Left lung (tissue), 10 donors: ENCODE measurements around the gene PCA3. TPM values are rescaled to one million over a fixed set of nuclear protein-coding genes. Genes with fewer than 3 reads are reported as not detected.

ENCODE experiments used
- ATAC-seq: fragments of 200-7000 bp; cut with Tn5 transposase; one replicate; pipeline ENCODE4 v1.9.1; 2020; ENCODE audit warnings: moderate library complexity
- DNase-seq, 4 donors: peaks; one replicate each; pipeline ENCODE4 v3.0.0-alpha.2; 2013 to 2020
- H3K27ac ChIP-seq, 2 donors: fragments of 200-600 bp; sonication (generic) in 1 of 2; one replicate each; pipeline versions ENCODE4 v1.5.0 to v1.8.0; 2020 to 2021
- H3K27me3 ChIP-seq, 2 donors: fragments of 200-600 bp; sonication (generic) in 1 of 2; one replicate each; pipeline versions ENCODE4 v1.5.0 to v1.8.0; 2020 to 2021
- H3K36me3 ChIP-seq, 2 donors: fragments of 200-600 bp; sonication (generic) in 1 of 2; one replicate each; pipeline versions ENCODE4 v1.5.0 to v1.8.0; 2020 to 2021
- H3K4me1 ChIP-seq, 2 donors: fragments of 200-600 bp; one replicate each; pipeline ENCODE4 v1.8.0; 2021
- H3K4me3 ChIP-seq, 2 donors: fragments of 200-600 bp; sonication (generic) in 1 of 2; one replicate each; pipeline versions ENCODE4 v1.5.0 to v1.8.0; 2020 to 2021; ENCODE audit warnings: mild to moderate bottlenecking in 1 of 2
- H3K9me3 ChIP-seq, 2 donors: fragments of 200-600 bp; sonication (generic) in 1 of 2; one replicate each; pipeline versions ENCODE4 v1.5.0 to v1.8.0; 2020 to 2021
- intact Hi-C, 2 donors: fragments of 100-400 bp; cut with DNase I; formaldehyde crosslinking; loops; one replicate each; pipeline versions ENCODE4 v1.11.2 to v1.14.2; 2022
- polyA plus RNA-seq, 6 donors: library from polyadenylated mRNA; unstranded; fragments of 120-200 nt; gene quantifications; one replicate each; pipeline ENCODE4 v1.2.1, GENCODE V29; 2013; ENCODE audit not compliant: insufficient read length in 6 of 6
- total RNA-seq, 2 donors: library from RNA; stranded (reverse); fragmentation: NEBNext Ultra II Directional; extraction: Animal tissue kit (Norgen Biotek cat#: 25700); gene quantifications; one replicate each; pipeline ENCODE4 v1.2.1, GENCODE V29; 2021
- TF ChIP-seq, protein P1 (sequence below), 2 donors: fragments of 200-600 bp; sonication (generic) in 1 of 2; IDR thresholded peaks; one replicate each; pipeline versions ENCODE4 v1.5.0 to v1.8.0; 2021; ENCODE audit warnings: antibody characterized with exemption in 2 of 2
- donor health status: DM: no; HTN: yes; CAD: no.
- donor health status: DM: no; HTN: no; CAD: no.

PCA3 gene
- total and polyA plus RNA-seq, 8 donors, result 0.16 to 0.46 (median 0.34) TPM; not detected in 1

DNA sequence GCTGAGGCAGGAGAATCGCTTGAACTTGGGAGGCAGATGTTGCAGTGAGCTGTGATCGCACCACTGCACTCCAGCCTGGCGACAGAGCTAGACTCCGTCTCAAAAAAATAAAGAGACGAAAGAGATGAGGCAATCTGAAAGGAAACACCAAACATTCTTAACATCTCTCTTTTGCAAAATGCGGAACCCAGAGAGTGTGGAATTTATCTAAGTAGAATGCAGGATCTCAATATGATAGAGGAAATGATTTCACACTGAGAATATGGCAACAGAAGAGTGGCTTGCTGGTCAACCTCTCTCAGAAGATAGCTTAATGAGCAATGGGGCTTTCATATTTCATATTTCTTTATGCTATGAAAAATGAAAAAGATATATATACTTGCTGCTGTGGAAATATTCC lies 33.4 kb upstream of the PCA3 start:
- DNase-seq, result no peak

DNA sequence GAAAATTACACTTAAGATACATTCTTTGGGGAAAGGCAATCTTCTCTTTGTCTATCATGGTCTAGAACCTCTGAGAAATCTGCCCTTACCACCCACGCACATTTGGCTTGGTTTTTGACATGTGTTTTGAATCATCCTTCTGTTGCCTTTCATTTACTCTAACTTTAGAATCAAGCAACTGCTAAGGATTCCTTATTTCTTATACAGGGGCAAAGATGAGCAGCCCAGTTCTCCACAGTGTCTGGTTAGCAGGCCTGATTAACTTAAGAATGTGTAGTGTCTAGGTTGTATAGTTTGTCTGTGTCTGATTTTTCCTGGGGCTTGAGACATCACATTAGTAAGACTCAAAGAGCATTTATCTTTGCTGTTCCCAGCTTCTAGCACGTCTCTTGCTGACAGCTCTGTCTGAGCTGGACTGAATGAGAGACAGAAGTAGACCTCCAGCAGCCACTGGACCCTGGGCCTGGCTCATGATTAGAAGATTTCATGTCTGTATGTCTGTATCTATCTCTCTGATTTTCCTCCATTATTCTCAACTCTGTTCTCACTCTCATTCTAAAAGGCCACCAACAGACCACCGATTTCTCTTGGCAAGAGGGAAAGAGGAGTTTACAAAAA lies 31.8 kb upstream of the PCA3 start:
- intact Hi-C loops, result no loop called here
- Histone ChIP-seq H3K27ac (no peak overlapping the region), H3K36me3 (no peaks in the 10 kb centered on the region), H3K27me3 (no peaks in the 10 kb centered on the region), H3K4me1 (no peaks in the 10 kb centered on the region), H3K9me3 (no peaks in the 10 kb centered on the region), H3K4me3 (no peak overlapping the region)
- DNase-seq (no peak), ATAC-seq (no peak)
- TF ChIP-seq, protein P1, sequence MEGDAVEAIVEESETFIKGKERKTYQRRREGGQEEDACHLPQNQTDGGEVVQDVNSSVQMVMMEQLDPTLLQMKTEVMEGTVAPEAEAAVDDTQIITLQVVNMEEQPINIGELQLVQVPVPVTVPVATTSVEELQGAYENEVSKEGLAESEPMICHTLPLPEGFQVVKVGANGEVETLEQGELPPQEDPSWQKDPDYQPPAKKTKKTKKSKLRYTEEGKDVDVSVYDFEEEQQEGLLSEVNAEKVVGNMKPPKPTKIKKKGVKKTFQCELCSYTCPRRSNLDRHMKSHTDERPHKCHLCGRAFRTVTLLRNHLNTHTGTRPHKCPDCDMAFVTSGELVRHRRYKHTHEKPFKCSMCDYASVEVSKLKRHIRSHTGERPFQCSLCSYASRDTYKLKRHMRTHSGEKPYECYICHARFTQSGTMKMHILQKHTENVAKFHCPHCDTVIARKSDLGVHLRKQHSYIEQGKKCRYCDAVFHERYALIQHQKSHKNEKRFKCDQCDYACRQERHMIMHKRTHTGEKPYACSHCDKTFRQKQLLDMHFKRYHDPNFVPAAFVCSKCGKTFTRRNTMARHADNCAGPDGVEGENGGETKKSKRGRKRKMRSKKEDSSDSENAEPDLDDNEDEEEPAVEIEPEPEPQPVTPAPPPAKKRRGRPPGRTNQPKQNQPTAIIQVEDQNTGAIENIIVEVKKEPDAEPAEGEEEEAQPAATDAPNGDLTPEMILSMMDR (IDR thresholded peaks at IDR 0.05), result no peak

More for the DNA sequence above, 33.4 kb upstream of the PCA3 start:
- H3K36me3 ChIP-seq, result no peaks in the 10 kb centered on the region
- intact Hi-C loops, result no loop called here
- H3K27me3 ChIP-seq, result peaks cover 0 to 2% of the 10 kb centered on the region in 2 donors
- no peak overlapping the region for H3K4me3 ChIP-seq
- H3K27ac ChIP-seq, result no peak overlapping the region
- TF ChIP-seq, protein P1 (IDR thresholded peaks at IDR 0.05), result no peak
- no peaks in the 10 kb centered on the region for H3K9me3 ChIP-seq
- no peak for ATAC-seq
- no peaks in the 10 kb centered on the region for H3K4me1 ChIP-seq

DNA sequence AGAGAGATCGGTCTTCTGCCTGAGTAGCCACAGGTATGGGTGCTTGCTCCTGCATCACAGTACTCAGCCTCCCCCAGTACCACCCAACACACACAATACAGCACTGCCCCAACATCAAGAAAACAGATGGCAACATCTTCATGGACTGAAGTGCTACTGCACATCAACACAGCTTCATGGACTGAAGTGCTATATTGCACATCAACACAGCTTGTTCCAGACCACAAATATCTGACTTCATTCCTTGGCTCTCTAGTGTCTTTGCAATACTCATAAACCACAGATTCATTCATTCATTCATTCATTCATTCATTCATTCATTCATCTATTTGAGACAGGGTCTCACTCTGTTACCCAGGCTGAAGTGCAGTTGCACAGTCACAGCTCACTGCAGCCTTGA lies 31.1 kb upstream of the PCA3 start:
- TF ChIP-seq, protein P1 (IDR thresholded peaks at IDR 0.05), result no peak
- Histone ChIP-seq H3K4me1 (no peaks in the 10 kb centered on the region), H3K36me3 (no peaks in the 10 kb centered on the region), H3K4me3 (no peak overlapping the region), H3K27ac (no peak overlapping the region), H3K27me3 (peaks cover 0 to under 1% of the 10 kb centered on the region in 2 donors), H3K9me3 (no peaks in the 10 kb centered on the region)
- intact Hi-C loops, result no loop called here
- DNase-seq, result no peak
- ATAC-seq, result no peak

- no peaks in the 10 kb centered on the region for H3K9me3 ChIP-seq
- no peak overlapping the region for H3K27ac ChIP-seq
- intact Hi-C loops, result no loop called here
- DNase-seq (no peak), ATAC-seq (no peak)
- H3K36me3 ChIP-seq, result no peaks in the 10 kb centered on the region
- H3K4me3 ChIP-seq, result no peak overlapping the region
- no peaks in the 10 kb centered on the region for H3K4me1 ChIP-seq
- TF ChIP-seq, protein P1 (IDR thresholded peaks at IDR 0.05), result no peak
- H3K27me3 ChIP-seq, result peaks cover 4 to 9% of the 10 kb centered on the region in 2 donors
These were observed 29.5 kb upstream of the PCA3 start for GRCh38 chr9:76734716-76735115.

DNA sequence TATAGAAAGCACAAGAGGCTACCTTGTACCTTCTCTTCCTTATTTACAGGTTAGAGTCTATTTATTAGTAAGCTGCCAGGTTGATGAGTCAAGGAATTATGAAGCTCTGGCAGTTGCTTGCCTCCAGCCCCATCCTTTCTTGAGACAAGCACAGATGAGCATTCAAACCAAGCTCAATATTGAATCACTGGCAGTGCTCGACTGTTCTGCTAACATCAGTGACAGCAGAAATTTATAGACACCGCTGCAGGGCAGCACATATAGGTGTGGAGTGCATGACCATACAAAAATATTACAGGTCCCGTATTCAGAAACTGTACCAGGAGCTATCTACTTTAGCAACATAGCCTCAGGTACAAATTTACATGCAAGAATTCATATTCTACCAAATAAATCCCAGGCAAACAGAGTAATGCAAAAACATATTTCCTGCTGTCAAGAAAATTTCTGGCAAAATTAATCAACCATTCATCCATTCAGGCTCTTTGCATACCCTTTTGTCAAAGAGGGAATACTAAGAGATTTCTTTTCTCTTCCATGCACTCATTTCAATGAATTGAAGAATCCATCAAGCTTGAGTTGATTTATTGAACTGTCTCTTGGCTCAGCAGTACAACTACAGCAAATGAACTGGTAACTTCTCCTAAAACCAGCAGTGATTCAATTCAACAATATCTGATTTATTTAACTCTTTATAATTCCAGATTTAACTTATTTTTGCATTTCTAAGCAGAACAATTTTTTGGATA lies 26.9 kb upstream of the PCA3 start:
- ATAC-seq, result no peak
- intact Hi-C loops, result no loop called here
- DNase-seq, result no peak
- TF ChIP-seq, protein P1 (IDR thresholded peaks at IDR 0.05), result no peak
- Histone ChIP-seq H3K4me3 (no peak overlapping the region), H3K4me1 (no peaks in the 10 kb centered on the region), H3K27me3 (peaks cover 4 to 9% of the 10 kb centered on the region in 2 donors), H3K36me3 (no peaks in the 10 kb centered on the region), H3K27ac (no peak overlapping the region), H3K9me3 (no peaks in the 10 kb centered on the region)
